Activated CD8-positive, alpha-beta memory T cell treated with anti-CD3 and anti-CD28 coated beads for 24 hours (primary cell): Measurements from ENCODE around the gene AMIGO2.
"Not testable (repeated sequence)": the region's sequence is repeated elsewhere in the genome, so short reads cannot be mapped to it uniquely, and the experiment has no call there.

Experiments used
- DNase-seq: peaks from one replicate; pipeline ENCODE4 v3.0.0-alpha.2; 2020

Gene AMIGO2

DNA sequence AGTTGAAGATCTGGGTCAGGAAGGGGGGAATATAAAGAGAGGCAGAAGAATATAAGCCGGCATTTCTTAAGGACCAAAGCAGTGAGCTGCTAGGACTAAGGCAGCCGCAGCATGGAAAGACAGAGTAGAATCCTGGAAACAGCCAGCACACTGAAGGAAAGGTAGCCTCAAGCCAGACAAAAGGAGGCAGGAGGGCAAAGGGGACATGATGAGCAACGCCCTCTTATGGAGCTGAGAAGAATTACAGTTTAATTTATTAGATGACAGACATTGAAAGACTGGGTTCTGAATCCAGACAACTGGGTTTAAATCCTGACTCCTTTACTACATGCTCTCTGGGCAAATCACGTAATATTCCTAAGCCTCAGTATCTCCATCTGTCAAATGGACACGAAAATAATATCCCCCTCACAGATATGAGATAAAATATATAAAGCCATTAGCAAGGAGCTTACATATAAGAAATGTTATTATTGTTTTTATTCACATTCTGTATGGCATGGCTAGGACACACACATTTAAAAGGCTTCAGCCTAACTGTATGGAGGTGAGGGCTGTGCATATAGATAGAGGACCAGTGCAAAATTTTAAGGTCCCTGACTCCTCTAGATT is 8.4 kb downstream of the AMIGO2 start:
- no peak for DNase-seq

GRCh38 chr12:47070310-47070709 is 9.4 kb downstream of the AMIGO2 start:
- no peak for DNase-seq

DNA sequence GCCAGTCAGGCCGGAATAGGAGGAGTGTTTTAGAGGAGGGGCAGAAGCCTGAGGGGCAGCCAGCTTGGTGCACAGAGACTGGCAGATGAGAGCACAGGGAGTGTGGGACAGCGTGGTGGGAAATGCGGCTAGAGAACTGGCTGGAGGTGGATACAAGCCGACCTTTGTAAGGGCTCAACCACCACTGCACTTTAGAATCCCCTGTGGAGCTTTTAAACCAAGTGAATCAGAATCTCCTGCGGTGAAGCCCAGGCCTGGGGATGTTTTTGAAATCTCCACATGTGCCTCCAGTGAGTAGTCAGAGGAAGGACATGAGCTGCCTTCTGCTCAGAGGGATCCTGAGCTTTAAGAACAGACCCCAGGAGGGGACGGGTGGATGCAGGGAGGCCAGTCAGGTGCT is 11.2 kb downstream of the AMIGO2 start:
- DNase-seq, result no peak

- no peak for DNase-seq
Measured at GRCh38 chr12:47067771-47068431, 11.9 kb downstream of the AMIGO2 start.

- DNase-seq, result no peak
Measured at GRCh38 chr12:47067176-47067575, 12.6 kb downstream of the AMIGO2 start.

GRCh38 chr12:47066278-47067025 is 13.3 kb downstream of the AMIGO2 start:
- DNase-seq, result no peak

GRCh38 chr12:47065546-47065945 is 14.2 kb downstream of the AMIGO2 start:
- DNase-seq, result no peak

DNA sequence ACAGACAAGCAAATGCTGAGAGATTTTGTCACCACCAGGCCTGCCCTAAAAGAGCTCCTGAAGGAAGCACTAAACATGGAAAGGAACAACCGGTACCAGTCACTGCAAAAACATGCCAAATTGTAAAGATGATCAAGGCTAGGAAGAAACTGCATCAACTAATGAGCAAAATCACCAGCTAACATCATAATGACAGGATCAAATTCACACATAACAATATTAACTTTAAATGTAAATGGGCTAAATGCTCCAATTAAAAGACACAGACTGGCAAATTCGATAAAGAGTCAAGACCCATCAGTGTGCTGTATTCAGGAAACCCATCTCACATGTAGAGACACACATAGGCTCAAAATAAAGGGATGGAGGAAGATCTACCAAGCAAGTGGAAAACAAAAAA is 21.1 kb downstream of the AMIGO2 start:
- not testable (repeated sequence) for DNase-seq

GRCh38 chr12:47056944-47057343 is 22.8 kb downstream of the AMIGO2 start:
- DNase-seq, result not testable (repeated sequence)

- DNase-seq, result not testable (repeated sequence)
Measured at GRCh38 chr12:47055856-47056255, 23.9 kb downstream of the AMIGO2 start.

DNA sequence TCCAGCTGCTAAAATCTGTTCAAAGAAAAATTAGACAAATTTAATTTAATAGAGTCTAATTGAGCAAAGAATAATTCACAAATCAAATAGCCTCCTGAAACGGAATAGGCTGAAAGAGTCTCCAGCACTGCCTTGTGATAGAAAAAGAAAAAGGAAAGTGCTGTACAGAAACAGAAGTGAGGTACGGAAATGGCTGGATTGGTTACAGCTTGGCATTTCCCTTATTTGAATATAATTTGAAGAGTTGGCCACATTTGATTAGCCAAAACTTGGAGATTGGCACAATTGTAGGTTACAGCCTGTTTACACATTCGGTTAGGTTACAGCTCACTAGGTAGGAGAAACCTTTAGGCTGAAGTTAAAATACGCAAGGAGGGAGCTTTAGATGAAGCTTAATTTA is 25.1 kb downstream of the AMIGO2 start:
- DNase-seq, result no peak

DNA sequence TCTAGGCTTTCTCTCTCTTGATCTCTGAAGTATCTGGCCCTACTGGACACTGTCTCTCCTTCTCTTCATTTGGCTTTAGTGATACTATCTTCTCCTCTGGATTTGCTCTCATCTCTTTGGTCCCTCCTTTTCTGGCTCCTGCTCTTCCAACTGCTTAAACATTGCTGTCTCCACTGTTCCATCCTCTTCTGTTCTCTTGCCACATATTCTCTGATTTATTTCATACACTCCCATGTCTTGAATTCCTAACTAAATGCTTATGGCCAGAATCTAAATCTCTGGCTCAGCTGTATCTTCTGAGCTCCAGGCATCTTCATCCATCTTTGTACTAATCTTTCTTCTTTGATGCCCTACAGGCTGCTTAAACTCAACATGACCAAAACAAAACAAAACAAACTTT is 25.8 kb downstream of the AMIGO2 start:
- no peak for DNase-seq

DNA sequence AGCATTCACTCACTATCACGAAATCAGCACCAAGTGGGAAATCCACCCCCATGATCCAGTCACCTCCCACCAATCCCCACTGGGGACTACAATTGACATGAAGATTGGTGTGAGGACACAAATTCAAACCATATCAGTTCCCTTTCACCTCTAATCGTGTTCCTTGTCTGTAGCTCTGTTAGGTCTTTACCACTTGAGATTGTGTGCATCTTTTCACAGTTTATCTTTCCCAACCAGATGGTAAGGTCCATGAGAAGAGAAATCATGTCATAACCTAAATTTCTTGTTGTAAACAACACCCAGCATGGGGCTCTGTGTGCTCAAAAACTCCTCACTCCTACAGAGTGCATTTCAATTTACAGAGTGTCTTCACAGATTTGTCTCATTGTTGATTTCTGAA is 27.5 kb downstream of the AMIGO2 start:
- no peak for DNase-seq

GRCh38 chr12:47051291-47051690 is 28.5 kb downstream of the AMIGO2 start:
- DNase-seq, result not testable (repeated sequence)

- DNase-seq, result no peak
Measured at GRCh38 chr12:47048541-47048940, 31.2 kb downstream of the AMIGO2 start.

DNA sequence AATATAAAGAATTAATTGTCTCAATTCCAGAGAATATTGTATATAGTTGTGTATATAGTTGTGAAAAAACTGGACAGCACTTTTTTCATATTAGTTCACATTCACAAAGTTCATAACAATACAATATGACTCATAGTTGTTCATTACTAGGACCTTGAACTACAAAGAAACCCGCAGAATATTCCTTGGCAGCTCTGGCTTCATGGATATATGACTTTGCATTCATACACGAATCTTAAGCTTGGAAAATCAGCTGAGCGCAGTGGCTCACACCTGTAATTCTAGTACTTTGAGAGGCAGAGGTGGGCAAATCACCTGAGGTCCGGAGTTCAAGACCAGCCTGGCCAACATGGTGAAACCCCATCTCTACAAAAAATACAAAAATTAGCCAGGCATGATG is 38.4 kb downstream of the AMIGO2 start:
- no peak for DNase-seq

DNA sequence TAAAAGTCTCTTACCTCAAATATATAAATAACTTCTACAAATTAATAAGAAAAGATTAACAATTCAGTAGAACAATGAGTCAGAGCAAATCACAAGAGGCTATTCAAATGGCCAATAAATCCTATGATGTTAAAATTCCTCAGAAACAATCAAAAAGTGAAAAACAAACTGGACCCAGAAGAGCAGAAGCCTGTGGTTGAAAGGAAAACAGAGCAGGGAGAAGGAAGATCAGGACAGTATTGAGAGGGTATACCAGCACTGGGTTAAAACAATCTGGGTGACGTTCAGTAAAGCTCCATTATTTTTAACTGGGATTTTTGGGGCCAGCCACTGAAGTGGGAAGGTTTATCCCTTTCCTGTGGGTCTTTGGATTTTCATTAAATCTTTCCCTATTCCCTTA is 40.0 kb downstream of the AMIGO2 start:
- no peak for DNase-seq

- DNase-seq, result no peak
Measured at GRCh38 chr12:47039079-47039478, 40.7 kb downstream of the AMIGO2 start.

DNA sequence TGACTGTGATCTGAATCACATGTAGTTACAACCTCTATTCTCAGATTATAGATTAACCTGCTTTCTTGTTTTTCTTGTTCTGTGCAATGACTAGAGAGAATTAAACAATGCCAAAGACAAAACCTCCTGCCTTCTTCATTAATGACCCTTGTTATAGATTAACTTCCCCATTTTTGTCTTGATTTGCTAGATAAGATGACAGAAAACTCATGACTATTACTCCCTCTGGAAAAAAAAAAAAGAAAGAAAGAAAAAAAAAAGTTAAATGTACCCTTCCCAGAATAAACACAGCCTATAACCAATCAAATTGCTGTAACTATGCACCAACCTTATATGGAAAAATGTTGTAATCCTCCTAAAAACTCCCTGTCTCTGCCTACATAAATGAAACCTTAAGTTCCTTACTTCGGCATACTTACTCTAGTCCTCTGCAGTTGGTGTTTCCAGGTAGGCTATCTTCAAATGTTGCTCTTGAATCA is 41.5 kb downstream of the AMIGO2 start:
- DNase-seq, result no peak

DNA sequence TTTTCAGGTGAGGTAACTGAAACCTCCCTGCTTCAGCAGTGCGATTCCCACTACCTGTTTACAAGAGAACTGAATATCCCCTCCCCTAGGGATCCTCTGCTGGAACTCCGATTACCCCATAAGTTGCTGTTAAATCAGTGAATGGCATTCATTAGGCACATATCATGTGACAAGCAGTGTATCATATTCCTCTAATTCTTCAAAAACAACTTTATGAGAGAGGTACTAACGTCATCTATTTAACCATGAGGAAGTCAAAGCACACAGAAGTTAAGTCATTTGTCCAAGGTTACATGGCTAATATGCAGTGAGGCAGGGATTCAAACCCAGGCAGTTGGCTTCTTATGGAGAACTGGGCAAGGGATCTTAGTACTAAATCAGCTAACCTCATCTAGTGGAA is 44.3 kb downstream of the AMIGO2 start:
- no peak for DNase-seq

GRCh38 chr12:47034661-47035060 is 45.1 kb downstream of the AMIGO2 start:
- no peak for DNase-seq

DNA sequence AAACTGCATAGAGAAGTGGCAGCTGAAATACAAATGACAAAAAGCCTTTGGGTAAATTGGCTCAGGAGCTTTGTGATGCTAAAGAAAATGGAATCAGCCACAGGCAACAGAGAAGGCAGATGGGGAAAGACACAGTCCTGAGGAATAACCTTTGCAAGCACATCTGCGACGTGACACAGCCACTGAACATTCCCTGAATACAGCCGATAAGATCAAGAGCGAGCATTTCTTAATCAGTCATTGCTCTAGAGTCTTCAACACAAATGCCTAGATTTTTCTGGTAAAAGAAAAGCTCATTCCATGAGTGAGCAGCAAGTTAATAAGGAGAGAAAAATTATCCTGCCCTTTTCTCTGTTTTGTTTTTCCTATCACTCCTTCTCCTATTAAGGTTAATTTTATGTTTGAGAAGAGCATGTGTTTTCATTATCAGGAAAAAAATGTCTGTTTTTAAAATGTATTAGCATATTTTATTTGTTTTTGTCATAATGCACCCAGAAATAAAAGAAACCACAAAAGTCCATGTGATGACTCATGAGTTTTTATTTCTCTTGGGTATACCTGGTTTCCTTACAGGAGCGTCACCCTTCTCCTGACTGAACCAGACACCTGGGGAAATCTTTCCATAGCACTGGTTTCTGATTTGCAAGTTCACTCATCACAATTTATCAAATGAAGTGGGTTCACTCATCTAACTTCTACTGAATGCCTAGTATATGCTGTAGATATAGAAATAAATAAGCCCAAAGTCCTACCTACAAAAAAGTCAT is 45.8 kb downstream of the AMIGO2 start:
- no peak for DNase-seq

DNA sequence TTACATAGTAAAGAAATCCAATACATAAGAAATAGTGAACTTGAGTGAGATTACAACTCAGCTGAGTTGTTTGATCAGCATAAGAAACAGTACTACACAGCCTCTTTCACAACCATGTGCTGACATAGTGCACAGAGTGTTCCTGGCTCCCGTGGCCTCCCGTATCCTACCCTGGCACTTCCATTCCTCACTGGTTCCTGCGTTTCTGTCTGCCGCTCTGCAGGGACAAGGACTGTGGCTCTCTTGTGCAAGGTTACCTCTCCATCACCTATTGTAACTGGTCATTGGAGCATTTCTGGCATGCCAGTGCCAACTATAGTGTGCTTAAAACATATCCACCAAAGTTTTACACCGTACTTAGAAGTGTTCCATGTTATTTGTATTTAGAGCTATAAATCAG is 46.7 kb downstream of the AMIGO2 start:
- DNase-seq, result no peak
